Stimulated activated CD8-positive, alpha-beta memory T cell treated with anti-CD3 and anti-CD28 coated beads, Interleukin-15, amount 100 ng/mL, for 4 hours (primary cell): ENCODE results near the gene ADCY7.
"Not testable (repeated sequence)": the region's sequence is repeated elsewhere in the genome, so short reads cannot be mapped to it uniquely, and the experiment has no call there.

Experiments
- DNase-seq, 2 donors: peaks; one replicate each; pipeline ENCODE4 v3.0.0-alpha.2; 2020; ENCODE audit warnings: low read depth in 2 of 2

ADCY7 gene

GRCh38 chr16:50266337-50267091 lies at the start of gene ADCY7:
Gene ADCY7 (plus strand): TSS chr16:50266551. CDS start chr16:50288180, 21,629 bp downstream.
- DNase-seq: peak; percentile 66 to 70

DNA sequence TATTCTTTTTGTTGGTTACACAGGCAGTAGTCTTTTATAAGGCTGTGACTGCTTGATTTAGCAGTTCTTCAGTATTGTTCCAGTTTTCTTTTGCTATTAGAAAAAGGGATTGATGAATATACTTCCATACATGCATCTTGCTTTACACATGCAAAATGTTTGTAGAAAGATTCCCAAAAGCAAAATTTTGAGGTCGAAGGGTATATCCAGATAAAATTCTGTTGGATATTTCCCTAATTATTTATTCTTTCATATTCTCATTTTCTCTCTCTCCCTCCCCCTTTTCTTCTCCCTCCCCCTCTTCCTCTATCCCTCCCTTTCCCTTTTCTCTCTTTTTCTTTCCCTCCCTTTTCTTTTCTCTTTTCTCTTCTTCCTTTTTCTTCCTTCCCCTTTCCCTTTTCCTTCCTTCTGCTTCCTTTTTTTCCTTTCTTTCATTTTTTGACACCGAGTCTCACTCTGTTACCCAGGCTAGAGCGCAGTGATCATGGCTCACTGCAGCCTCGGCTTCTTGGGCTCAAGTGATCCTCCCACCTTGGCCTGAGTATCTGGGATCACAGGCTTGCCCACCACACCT lies 46.9 kb upstream of the ADCY7 start:
- no peak for DNase-seq

GRCh38 chr16:50224286-50224685 lies 42.1 kb upstream of the ADCY7 start:
- DNase-seq: no peak

- no peak for DNase-seq
These were observed 39.2 kb upstream of the ADCY7 start for GRCh38 chr16:50227120-50227519.

- no peak for DNase-seq
These were observed 38.7 kb upstream of the ADCY7 start for GRCh38 chr16:50227665-50228064.

GRCh38 chr16:50228364-50228868 lies 37.9 kb upstream of the ADCY7 start:
- no peak for DNase-seq

- no peak for DNase-seq
These were observed 37.1 kb upstream of the ADCY7 start for GRCh38 chr16:50229149-50229726.

- DNase-seq: no peak
These were observed 31.4 kb upstream of the ADCY7 start for GRCh38 chr16:50234771-50235556.

DNA sequence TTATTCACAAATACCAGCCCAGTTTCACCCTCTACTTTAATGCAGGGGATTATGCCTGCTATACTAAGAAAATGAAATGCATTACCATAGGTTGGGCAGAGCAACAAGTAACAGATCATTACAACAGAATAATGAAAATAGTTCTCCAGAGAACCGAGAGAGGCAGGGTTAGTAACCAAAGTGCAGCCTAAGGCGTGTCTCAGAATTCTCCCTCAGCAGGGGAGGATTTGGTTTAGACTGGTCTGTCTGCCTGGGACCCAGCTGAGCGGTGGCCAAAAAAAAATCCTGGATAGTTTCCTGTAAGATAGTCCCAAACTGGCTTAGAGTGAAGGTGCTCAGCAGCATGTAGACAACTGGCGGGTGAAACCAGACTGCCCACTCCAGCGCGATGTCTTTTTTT lies 30.8 kb upstream of the ADCY7 start:
- DNase-seq: no peak

GRCh38 chr16:50238314-50238713 lies 28.0 kb upstream of the ADCY7 start:
- no peak for DNase-seq

- no peak for DNase-seq
These were observed 27.5 kb upstream of the ADCY7 start for GRCh38 chr16:50238868-50239301.

DNA sequence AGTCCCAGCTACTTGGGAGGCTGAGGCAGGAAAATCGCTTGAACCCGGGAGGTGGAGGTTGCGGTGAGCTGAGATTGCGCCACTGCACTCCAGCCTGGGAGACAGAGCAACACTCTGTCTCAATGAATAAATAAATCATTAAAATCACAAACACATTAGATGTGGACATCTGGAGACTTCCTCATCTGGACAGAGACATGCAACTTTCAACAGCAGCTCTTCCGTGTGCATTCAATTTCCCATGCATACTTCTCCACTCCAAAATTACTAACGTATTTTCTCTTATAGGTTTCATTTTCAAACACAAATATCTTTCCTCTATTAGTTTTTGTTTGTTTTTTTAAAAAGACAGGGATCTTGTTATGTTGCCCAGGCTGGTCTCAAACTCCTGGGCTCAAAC lies 23.3 kb upstream of the ADCY7 start:
- not testable (repeated sequence) for DNase-seq

GRCh38 chr16:50244140-50244503 lies 22.2 kb upstream of the ADCY7 start:
- DNase-seq: no peak

GRCh38 chr16:50244504-50245416 lies 21.6 kb upstream of the ADCY7 start:
- DNase-seq: no peak

DNA sequence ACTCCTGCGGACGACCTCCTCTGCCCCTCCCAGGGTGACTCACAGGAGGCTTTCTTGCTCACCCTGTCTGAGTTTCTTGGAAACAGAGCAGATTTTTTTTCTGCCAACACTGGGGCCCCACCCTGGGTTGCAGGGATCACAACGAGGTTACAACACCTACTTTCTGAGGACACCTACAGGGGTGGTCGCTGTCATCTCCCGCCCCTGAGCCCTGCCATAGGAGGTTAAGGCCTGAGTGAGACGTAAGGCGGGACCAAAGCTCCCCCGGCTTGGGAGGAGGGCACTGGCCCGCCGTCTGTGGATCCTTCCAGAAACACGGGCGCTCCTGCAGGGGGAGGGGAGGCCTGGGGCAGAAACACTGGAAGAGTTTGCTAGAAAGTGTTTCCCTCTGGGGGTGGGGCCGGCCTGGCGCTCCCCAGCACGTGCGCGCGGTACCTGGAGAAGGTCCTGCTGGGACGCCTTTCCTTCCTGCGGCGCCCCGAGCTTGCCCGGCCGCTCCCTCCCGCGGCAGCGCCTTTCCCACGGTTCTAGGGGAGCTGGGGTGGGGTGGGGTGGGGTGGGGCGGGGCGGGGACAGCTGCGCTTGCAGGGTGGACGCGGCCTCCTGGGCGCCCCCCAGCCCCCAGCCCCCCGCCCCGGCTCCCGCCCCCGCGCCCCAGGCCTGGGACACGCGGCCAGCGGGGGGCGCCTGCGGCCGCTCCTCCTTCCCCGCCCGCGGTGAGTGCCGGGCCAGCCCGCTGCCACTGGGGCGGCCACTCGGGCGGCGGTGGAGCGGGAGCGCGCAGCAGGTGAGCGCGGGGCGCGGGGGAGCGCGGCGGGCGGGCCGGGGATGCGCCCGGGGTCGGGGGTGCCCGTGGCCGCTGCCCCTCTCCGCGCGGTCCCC lies 20.7 kb upstream of the ADCY7 start:
- DNase-seq: peak; percentile 48 to 60

- DNase-seq: no peak
These were observed 19.8 kb upstream of the ADCY7 start for GRCh38 chr16:50246299-50247122.

GRCh38 chr16:50247123-50247905 lies 19.0 kb upstream of the ADCY7 start:
- DNase-seq: no peak

DNA sequence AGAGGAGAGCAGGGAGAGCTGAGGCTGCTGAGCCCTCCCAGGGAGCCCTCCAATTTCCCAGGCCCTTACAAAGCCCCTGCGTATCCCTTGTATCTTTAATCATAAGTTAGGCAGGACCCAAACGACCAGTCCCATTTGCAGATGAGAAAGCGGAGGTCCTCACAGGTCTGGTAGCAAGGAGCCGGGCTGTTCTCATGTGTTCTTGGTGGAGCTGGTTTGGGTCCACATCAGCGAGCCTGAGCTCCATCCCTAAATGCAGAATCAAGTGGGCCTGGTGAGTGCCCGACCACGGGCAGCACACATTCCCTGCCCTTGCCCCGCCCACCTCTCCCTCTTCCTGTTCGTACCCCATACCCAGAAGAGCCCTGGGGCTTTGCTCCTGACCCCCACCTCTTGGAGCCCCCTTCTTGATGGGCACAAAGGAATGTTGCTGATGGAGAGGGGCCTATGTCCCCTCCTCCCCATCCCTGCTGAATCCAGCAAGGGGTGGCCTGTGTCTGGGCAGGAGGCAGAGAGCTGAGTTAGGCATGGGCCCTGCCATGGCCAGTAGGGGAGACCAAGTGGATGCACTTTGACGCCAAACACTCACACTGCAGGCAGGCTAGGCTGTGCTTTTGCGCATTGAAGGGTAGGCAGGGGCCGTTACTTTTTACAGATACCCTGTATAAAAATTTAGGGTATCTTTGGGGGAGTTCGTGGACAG lies 18.3 kb upstream of the ADCY7 start:
- DNase-seq: no peak
